Activated CD4-positive, alpha-beta T cell treated with anti-CD3 and anti-CD28 coated beads, Interleukin-2, amount 50 U/mL, for 4 hours (primary cell): ENCODE measurements around the gene ABHD3.
"Not testable (repeated sequence)": the region's sequence is repeated elsewhere in the genome, so short reads cannot be mapped to it uniquely, and the experiment has no call there.

Experiments used
- DNase-seq, 2 experiments: peaks; one replicate each; pipeline ENCODE4 v3.0.0-alpha.2; 2020

ABHD3 gene

GRCh38 chr18:21703241-21703820, 1.2 kb downstream of the ABHD3 start:
- DNase-seq = no peak

GRCh38 chr18:21702602-21703001, 2.0 kb downstream of the ABHD3 start:
- no peak for DNase-seq

- no peak for DNase-seq
Measured at GRCh38 chr18:21701621-21702020, 3.0 kb downstream of the ABHD3 start.

DNA sequence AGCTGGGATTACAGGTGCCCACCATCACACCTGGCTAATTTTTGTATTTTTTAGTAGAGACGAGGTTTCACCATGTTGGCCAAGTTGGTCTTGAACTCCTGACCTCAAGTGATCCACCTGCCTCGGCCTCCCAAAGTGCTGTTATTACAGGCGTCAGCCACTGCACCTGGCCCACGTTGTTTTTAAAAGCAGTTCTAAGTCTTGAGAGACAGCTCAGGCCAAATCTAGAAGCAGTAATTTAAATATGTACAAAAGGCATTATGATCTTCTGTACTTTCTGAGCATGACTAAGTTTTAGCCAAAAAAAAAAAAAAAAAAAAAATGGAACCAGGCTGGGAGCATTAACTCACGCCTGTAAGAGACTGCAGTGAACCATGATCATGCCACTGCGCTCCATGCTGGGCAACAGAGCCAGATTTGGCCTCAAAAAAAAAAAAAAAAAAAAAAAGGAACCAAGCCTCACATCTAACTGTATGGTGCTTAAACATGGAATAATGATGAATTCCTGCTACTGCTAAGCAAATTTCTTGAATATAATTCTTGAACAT, 4.0 kb downstream of the ABHD3 start:
- no peak for DNase-seq

GRCh38 chr18:21693322-21693721, 11.3 kb downstream of the ABHD3 start:
- DNase-seq = no peak

GRCh38 chr18:21689736-21690135, 14.8 kb downstream of the ABHD3 start:
- DNase-seq = no peak

GRCh38 chr18:21686282-21687105, 18.1 kb downstream of the ABHD3 start:
- no peak for DNase-seq

DNA sequence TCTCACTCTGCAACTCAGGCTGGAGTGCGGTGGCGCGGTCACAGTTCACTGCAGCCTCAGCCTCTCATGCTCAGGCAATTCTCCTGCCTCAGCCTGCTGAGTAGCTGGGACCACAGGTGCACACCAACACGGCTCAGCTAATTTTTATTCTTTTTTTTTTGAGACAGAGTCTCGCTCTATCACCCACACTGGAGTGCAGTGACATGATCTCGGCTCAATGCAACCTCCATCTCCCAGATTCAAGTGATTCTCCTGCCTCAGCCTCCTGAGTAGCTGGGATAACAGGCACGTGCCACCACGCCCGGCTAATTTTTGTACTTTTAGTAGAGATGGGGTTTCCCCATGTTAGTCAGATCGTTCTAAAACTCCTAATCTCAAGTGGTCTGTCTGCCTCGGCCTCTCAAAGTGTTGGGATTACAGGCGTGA, 19.0 kb downstream of the ABHD3 start:
- not testable (repeated sequence) for DNase-seq

- DNase-seq = no peak
Measured at GRCh38 chr18:21684731-21685130, 19.8 kb downstream of the ABHD3 start.

GRCh38 chr18:21682371-21683051, 22.1 kb downstream of the ABHD3 start:
- no peak for DNase-seq

DNA sequence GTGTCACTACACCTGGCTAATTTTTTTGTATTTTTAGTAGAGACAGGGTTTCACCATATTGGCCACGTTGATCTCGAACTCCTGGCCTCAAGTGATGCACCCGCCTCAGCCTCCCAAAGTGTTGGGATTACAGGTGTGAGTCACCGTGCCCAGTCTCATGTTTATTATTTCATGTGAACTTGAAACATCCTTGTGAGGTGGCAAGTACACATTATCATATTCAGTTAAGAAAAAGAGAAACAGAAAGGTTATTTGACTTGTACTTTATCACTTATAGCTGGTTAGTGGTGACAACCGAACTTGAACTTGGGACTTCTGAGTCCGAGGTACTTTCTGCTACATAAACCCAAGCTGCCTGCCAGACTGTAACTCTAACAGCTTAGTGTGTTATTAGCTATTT, 24.4 kb downstream of the ABHD3 start:
- DNase-seq = no peak

GRCh38 chr18:21678859-21679258, 25.7 kb downstream of the ABHD3 start:
- DNase-seq = no peak

- DNase-seq = not testable (repeated sequence)
Measured at GRCh38 chr18:21675354-21675753, 29.2 kb downstream of the ABHD3 start.

GRCh38 chr18:21672521-21673267, 31.9 kb downstream of the ABHD3 start:
- DNase-seq = no peak

- DNase-seq = no peak
Measured at GRCh38 chr18:21669736-21670285, 34.8 kb downstream of the ABHD3 start.

- DNase-seq = no peak
Measured at GRCh38 chr18:21664069-21664468, 40.5 kb downstream of the ABHD3 start.

GRCh38 chr18:21663578-21663977, 41.0 kb downstream of the ABHD3 start:
- DNase-seq = no peak

- no peak for DNase-seq
Measured at GRCh38 chr18:21662581-21662980, 42.0 kb downstream of the ABHD3 start.

- DNase-seq = no peak
Measured at GRCh38 chr18:21660078-21660477, 44.5 kb downstream of the ABHD3 start.

DNA sequence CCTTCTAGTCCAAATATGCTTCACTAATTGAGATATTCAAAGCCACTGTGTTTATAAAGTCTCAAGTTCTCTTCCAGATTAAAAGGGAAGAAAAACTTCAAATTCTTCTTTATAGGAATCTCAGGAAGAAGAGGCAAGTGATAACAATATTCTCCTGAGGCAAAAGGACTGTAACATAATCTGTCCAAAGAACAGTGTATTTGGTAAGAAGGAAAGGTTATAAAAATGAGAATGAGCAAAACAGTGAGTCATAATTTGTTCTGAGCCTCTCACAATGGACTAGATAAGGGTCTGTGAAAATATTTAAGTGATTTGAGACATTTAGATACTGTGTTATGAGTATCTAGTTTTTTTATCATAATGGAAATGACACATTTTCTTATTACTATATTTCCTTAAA, 48.2 kb downstream of the ABHD3 start:
- DNase-seq = no peak

DNA sequence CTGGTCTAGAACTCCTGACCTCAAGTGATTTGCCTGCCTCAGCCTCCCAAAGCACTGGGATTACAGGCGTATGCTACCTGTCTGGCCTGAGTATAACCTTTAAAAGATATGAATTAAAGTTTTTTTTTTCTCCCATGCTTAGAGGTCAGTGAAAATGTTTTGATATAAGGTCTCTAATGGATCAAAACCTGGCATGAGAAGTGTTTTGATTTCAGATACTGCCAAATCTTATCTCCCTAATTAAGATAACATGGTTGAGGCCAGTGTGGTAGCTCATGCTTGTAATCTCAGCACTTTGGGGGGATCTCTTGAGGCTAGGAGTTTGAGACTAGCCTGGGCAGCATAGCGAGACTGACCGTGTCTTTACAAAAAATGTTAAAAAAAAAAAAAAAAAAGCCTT, 51.2 kb downstream of the ABHD3 start:
- no peak for DNase-seq

DNA sequence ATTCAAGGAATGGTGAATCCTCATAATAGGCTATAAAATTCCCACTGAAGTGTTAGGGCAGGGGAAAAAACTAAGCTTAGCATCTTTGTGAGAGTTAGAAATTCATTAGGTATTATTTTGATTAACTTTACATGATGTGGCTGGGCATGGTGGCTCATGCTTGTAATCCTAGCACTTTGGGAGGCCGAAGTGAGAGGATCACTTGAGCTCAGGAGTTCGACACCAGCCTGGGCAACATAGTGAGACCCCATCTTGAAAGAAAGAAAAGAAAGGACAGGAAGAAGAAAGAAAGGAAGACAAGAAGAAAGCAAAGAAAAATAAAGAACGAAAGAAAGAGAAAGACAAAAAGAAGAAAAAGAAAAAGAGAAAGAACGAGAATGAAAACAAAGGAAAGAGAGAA, 52.5 kb downstream of the ABHD3 start:
- no peak for DNase-seq

GRCh38 chr18:21650311-21650710, 54.3 kb downstream of the ABHD3 start:
- DNase-seq = no peak
